Measurements from ENCODE around the gene CSRP1.

DNA sequence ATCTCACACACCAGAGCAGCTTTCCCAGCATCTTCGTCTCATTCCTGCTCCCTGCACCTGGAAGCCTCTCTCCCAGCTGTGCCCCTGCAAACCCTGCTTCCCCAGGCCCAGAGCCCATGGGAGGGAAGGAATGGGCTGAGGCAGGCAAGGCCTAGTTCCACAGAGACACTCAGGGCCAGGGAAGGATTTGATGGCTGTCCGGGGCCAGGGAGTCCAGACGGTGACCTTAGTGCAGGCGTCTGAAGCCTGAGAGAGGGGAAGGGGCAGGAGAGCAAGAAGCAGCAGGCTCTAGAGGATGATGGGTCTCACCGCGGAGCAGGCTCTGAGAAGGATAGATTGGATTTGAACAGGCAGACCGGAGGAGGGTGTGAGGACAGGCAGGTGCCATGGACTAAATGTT, 63.2 kb downstream of the CSRP1 start:
- TF ChIP-seq, protein P1, sequence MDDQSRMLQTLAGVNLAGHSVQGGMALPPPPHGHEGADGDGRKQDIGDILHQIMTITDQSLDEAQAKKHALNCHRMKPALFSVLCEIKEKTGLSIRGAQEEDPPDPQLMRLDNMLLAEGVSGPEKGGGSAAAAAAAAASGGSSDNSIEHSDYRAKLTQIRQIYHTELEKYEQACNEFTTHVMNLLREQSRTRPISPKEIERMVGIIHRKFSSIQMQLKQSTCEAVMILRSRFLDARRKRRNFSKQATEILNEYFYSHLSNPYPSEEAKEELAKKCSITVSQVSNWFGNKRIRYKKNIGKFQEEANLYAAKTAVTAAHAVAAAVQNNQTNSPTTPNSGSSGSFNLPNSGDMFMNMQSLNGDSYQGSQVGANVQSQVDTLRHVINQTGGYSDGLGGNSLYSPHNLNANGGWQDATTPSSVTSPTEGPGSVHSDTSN (IDR thresholded peaks at IDR 0.05): no peak
- TF ChIP-seq SMC3 (IDR thresholded peaks at IDR 0.05) (no peak), RAD21 (conservative IDR thresholded peaks at IDR 0.05 in 1 of 2, IDR thresholded peaks at IDR 0.05 in 1 of 2) (no peak), MAX (IDR thresholded peaks at IDR 0.05) (no peak)
